ENCODE data around the gene EPN2.

Gene EPN2

DNA sequence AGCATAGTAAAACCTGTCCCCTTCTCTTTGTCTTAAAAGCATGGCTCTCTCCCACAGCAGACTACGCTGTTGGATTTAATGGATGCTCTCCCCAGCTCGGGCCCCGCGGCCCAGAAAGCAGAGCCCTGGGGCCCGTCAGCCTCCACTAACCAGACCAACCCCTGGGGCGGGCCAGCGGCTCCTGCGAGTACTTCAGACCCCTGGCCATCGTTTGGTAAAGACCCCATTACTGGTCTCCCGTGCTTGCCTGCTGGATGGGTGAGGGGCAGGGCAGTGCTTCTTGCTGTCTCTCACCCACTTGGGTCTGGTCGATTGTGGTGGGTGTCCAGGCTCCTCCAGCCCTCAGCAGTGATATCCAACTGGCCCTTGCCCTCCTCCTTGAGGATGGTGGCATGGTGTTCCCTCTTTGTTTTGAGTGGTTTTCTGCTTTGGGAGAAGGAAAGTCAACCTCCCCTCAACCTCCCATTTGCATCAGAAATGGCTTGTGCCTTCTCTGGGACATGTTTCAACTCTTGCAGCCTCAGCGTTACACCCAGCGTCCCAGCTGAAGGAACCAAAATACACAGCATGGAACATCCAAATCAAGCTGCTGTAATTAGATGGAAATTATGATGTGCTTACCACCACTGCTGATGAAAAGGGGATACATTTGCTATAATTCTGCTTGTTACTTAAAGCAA lies 76.0 kb downstream of the EPN2 start:
- no peak for DNase-seq

DNA sequence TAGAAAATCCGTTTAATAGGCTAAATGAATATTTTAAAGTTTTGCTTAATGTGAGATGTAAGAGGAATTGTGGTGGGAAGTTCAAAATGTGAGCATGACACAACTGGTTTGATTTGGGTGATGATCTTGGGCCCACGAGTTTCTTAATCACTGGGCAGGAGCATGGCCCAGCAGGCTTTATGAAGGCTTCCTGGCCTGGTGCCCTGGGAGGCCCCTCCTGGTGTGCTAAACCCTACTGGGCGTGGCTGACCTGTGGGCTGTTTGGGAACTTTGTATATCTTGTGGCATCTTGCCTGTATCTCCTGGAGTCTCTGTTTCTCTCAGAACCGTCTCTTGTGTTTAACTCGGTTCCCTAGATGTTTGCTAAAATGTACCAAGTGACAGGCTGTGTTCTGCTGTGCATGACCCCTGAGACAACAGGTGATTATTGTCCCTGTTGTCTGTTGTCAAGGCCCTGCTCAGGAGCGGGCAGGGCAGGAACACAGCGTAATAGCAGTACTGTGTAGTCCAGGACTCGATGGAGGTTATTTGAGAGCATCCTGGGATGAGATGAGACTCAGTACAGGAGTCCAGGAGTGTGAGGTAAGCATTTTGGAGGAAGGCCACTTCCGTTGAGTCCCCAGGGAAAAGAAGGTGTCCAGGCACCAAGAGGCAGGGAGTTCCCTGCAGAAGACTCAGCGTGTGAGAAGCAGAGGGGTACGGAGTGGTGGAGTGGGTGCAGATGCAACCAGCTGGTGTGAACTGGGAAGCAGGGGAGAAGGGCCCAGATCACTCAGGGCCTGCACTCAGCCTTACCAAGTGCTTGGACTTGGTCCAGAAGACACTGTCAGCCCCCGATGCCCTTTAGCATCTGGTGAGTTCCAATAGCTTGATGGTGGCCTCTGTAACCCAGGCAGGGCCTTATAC lies 76.8 kb downstream of the EPN2 start:
- no peak for DNase-seq

DNA sequence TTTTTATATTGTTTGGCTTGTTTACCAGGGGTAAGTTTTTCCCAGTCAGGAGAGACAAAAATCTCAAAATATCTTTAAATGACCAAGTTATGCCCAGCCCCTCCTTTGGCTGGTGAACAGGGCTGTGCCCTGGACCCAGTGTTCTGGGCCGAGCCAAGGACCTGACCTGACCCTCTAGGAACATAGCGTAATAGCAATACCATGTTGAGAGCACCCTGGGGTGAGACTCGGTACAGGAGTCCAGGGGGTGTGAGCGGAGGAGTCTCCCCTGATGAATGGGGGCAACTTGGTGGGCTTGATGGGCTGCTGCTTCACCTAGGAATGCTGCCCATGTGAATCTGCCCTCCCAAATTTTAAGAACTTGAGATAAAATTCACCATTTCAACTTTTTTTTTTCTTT lies 77.9 kb downstream of the EPN2 start:
- DNase-seq: no peak

DNA sequence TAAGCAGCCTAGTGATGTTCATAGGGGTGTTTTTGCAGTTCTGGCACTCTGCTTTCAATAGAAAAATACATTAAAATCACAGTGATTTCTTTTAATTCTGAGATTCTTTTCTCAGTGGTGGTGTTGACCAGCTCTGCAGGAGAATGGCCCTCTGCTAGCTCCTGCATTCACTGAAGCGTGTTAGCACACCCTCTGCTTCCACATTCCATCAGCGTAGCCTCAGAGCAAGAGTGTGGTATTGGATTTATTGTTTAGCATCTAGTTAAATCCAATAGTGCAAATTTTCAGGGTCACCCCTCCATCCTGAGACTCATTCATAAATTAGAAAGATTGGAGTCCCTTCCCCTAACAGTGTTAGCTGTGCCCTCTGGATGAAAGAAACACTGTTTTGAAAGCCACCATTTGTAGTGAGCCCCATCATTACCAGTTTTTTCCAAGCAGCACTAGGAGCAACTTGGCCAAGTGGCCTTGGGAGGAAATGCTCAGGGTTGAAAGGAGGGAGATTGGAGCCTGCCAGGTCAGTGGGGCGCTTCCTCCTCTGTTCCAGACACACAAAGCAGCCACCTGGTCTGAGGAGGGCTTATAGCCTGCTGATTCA lies 79.7 kb downstream of the EPN2 start:
- DNase-seq: no peak

DNA sequence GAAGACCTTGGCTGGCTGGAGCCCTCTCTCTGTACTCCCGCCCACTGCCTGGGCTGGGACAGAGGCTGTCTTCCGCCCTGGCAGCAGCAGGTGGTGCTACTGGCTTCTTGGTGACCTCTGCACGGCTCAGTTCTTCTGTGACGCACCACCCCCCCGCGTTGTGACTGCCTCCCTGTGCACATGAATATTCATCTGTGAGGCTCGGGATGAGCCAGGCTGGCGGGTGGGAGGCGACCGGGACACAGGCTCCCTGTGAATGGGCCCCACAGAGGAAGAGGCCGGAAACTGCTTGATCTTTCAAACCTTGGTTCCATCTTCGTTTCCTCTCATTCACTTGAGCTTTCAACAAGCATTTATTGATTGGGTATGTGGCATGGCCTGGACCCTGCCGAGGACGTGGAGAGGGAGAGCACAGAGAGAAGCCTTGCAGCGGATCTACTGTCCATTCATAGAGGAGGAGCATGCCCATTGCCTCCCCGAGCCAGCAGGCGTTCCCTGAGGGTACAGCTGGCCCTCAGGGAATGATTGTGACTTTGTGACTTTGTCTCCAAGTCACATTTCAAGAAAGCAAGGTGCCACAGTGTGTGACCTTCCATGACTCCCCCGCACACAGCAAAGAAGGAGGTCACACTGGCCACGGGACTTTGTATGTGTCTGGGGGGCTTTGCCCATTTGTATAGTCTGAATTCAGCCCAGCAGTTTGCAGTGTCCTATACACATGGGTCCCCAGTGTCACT lies 80.4 kb downstream of the EPN2 start:
- DNase-seq: no peak

DNA sequence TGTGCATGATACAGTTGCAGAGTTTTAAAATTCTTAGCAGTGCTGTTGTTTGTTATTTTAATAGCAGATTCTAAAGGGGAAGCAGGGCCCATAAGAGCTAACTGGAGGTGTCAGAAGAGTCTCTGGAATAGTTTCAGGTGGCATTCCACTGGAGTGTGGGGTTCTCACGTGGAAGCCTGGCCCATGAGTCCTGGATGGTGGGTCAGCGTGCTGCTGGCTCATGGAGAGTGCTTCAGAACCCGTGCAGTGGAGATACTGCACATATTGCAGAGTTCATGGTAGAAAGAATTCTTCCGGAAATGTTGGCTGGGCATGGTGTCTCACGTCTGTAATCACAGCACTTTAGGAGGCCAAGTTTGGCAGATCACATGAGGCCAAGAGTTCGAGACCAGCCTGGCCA lies 81.4 kb downstream of the EPN2 start:
- DNase-seq: no peak

DNA sequence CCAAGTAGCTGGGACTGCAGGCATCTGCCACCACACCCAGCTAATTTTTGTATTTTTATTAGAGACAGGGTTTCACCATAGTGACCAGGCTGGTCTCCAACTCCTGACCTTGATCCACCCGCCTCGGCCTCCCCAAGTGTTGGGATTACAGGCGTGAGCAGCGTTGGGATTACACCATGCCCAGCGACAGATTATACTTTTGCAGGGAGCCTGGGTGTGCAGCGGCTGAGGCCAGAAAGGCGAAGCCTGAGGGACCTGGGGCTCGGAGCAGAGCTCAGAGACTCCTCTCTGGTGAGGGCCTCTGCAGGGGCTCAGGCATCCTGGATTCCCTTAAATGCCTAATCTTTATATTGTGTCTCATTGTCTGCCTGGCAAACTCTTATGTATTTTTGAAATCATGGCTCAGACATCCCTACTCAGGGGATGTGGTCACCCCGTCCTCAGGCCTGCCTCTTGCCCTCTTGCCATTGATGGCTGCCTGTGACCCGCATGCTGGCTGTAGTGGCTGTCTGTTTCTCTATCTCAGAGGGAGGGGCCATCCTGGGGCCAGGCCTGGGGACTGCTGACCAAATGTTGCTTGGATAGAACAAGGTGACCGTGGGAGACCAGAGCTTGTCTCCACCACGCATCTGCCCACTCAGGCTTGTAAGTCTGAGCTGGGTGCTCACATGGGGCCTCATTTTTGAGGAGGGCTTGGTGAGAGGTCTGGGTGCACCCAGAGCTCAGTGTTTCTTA lies 82.8 kb downstream of the EPN2 start:
- no peak for DNase-seq

DNA sequence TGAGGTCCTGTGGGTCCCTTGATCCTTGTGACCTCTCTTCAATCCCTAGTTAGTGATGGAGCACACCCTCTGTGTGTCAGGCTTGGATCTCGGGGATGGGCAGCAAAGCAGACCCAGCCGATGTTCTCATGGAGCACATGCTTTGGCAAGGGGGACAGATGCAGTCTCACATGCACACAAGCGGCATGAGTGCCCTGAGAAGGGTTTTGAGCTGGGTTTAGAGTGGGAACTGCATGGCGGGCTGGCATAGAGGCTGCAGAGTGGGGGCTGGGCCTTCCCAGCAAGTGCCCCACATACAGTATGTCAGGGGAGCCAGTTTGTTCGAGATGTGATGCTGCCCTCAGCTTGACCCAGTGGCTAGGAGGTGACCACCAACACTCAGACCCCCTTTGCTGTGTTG lies 83.7 kb downstream of the EPN2 start:
- no peak for DNase-seq

DNA sequence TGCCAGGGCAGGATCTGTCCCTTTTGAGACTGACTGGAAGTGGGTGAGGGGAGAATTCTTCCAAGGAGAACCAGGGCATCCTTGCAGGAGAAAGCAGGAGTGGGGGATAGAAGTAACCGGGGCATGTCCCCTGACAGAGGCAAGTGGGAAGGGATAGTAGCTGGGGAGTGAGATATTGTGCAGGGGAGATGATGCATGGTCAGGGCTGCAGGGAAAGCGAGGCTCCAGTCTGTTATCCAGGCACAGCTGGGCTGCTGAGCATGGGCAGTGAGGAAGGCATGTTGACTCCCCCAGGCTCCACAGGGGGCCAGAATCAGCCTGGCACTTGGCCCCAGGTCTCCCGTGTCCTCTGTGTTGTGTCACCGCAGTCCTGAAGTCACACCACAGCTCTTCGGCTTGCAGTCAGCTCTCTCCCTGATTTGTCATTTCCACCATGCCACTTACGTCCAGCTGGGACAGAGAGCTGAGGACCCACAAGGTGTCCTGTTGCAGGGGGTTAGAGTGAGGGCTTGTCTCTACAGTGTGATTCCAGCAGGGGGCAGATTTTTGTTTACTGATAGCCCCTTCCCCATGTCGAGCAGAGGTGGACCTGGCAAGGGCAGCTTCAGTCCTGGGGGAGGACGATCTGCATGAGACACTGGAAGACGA lies 84.4 kb downstream of the EPN2 start:
- no peak for DNase-seq

DNA sequence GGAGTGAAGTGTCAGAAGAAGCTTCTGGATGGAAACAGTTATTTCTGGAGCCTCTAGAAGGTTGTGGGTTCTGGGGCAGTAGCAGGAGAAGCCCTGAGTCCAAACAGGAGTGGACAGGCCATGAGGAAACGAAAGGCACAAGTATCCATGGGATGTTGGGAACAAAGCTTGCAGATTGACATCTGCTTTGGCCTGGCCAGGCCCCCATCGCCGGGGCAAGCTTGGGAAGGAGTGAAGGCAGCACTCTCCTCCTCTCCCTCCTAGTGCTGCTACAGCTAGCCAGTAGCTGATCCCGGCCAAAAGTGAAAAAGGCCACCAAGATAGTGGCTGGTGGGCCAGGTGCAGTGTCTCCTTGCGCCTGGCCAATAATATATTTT lies 85.0 kb downstream of the EPN2 start:
- no peak for DNase-seq

DNA sequence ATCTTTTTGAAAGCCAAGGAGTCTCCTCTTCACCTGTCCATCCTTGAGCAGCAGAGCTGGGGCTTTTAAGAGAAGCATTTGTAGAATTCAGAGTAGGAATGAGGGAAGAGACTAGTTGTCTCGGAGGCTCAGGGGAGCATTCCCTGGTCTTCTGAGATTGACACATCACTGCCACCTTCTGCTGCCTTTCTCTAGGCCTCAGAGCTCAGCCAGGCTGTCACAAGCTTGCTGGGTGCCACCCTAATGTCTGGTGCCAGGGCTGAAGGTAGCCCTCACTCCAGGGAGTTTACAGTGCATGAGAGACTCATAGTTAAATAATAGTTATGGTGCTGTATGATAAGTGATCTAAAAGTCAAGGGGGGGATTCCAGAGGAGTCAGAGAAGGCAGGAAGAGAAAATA lies 85.7 kb downstream of the EPN2 start:
- DNase-seq: no peak

DNA sequence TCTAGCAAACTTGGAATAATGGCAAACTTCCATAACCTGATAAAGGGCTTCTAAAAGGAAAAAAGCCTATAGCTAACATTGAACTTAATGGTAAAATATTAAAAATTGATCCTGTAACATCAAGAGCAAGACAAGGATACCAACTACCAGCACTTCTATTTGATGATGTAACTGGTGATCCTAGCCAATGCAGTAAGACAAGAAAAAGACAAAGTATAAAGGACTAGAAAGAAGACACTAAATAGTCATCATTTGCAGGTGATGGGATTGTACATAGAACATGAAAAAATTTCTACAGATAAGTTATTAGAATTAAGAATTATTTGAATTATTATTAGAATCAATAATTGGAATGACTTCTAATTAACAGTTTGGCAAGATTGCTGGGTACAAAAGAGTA lies 88.4 kb downstream of the EPN2 start:
- DNase-seq: no peak

DNA sequence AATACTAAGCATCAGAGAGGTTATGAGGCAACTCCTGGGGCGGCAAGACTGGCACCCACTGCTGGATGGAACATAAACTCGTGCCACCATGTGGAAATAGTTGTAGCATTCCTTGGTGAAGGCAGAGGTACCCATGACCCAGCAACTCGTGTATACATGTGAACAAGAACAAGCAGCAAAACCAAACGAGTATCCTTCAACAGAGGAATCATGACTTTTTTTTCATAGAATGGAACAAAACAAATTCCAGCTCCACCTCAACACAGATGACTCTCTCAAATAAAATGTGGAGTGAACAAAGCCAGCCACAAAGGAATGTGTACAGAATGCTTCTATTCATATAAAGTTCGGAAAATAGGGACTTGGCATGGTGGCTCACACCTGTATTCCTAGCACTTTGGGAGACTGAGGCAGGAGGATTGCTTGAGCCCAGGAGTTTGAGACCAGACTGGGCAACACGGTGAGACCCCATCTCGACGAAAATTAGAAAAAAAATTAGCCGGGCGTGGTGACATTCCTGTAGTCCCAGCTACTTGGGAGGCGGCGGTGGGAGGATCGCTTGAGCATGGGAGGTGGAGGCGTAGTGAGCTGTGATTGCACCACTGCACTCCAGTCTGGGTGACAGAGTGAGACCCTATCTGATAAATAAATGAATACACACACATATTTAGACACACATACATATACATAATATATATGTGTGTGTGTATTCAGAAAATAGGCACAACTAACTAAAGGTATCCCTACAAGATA lies 90.0 kb downstream of the EPN2 start:
- DNase-seq: no peak

DNA sequence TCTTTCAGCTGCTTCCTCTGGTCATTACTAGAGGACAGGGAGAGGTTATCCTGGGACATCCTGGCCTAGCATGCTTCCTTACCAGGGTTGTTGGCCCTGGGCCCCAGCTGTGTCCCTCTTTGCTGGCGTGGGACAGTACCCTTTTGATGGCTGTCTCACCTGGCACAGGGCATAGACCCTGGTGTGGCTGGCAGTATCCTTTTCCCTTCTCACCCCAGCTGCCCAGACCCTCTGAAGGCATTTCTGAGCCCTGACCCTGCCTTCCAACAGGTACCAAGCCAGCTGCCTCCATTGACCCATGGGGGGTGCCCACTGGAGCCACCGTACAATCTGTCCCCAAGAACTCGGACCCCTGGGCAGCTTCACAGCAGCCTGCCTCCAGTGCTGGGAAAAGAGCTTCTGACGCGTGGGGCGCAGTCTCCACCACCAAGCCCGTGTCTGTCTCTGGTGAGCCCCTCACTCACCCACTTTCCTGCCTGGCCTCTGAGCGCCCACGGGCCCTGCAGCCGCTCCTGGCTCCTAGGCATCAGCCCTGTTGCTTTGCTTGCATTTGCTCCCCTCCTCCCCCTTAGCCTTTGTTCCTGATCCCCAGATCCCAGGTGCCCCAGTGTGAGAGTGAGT lies 91.4 kb downstream of the EPN2 start:
- DNase-seq: no peak

DNA sequence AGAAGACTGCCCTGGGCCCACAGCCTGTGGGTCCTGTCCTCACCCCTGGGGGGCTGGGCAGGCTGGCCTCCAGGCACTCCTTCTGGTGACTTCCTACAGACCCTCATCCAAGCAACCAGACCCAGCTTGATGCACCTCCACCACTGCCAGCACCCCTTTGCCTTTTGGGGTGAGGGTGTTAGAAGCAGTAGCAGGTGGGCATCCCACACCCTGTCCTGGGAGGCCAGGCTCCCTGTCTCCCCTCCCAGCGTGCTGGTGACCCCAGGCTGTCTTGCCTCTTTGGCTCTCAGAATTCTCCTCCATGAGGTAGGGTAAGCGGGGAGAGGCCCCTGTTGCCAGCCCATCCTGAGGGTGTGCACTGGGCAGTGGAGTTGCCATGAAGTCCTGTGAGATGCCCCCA lies 92.0 kb downstream of the EPN2 start:
- DNase-seq: no peak

DNA sequence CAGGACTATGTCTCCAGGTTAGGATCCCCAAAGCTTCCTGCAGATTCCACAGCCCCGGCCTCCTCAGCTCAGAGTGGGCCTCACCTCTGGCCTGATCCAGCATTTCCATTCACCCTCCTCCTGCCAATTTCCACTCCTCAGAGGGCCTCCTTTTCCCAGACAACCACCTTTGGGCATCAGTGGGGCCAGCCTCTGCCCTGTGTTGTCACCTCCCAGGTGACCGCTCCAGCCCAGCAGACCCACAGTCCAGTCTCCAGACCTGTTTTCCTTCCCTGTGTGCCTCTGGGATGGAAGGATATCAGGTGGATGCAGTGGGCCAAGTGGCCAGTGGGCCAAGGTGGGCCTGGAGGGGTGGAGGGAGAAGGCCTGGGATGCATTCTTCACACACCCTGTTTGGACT lies 92.7 kb downstream of the EPN2 start:
- DNase-seq: no peak

DNA sequence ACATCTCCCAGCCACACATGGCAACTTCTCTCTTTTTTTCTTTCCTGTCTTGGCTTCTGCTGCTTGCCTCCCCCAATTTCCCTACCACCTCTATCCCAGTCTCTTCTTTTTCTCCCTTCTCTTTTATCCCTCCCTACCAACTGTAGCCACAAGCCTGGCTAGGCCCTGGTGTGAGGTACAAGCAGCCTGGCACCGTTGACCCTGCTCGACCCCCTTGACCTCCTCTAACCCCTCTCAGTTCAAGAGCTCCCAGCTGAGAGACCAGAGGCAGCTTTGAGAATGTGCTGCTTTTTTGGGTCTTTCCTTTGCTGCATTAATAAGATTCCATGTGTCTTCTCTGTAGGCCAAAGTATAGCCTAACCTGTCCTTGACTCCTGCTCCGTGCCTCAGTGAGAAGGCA lies 93.1 kb downstream of the EPN2 start:
- no peak for DNase-seq

DNA sequence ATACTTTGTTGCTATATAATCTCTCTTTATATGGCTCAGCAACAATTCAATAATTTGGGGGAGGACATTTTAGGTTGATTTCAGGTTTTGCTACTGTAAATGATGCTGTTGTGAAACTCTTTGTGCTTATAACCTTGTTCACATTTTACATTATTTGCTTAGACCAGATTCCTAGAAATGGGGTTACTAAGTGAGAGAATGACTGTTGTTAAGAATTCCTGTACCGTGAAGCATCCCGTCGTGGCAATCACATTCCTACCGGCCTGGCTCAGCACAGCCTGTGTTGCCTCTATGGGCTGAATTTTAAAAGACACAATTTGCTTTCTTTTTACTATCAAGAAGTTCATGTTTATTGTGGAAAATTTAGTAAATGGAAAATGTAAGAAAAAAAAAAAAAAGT lies 94.0 kb downstream of the EPN2 start:
- no peak for DNase-seq

DNA sequence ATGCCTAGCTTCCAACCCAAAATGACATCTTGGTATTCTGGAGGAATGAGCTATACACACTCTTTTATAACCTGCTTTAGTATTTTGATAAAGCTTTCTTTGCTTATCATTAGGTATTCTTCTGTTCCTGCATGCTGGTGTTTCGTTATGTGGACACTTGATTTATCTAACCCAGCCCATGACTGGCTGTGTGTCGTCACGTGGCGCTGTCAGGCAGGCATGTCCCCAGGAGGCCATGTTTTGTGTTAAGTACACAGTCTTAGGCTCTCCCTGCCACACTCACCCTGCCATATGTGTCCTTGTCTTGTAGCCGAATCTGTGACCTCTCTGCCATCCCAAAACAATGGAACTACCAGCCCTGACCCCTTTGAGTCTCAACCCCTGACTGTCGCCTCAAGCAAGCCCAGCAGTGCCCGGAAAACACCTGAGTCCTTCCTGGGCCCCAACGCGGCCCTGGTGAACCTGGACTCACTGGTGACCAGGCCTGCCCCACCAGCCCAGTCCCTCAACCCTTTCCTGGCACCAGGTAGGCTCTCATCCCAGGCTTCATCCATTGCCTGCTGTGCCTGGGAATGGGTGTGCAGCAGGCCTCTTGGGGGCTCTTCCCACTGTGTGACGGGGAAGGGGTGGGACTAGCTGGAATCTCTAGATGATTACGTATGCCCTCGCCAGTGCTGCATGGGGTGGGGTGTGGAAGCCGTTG lies 94.5 kb downstream of the EPN2 start:
- DNase-seq: no peak
